ENCODE data around the gene SLC23A2.

Gene SLC23A2

DNA sequence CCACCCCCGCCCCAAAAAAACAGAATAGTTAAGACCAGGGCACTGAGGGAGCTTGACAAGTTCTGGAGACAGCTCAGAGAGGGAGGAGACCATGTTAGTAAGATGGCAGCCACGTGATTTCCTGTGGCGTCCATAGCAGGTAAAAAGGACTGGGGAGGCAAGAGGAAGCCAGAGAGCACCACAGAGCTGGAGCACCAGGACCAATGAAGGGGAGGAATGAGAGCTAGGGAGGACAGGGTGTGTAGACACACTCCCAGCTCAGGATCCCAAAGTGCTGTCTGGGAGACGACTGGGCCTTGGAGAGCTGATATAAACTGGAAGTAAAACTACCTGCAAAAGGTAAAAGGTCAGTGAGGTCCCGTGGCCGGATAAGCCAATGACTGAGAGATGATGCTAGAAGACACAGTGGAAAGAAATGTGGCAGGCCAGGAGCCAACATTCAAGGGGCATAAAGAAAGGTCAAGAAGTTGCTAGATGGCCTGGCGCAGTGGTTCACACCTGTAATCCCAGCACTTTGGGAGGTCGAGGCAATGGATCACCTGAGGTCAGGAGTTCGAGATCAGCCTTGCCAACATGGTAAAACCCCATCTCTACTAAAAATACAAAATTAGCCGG is 39.0 kb downstream of the SLC23A2 start:
- DNase-seq: peak; percentile 48

DNA sequence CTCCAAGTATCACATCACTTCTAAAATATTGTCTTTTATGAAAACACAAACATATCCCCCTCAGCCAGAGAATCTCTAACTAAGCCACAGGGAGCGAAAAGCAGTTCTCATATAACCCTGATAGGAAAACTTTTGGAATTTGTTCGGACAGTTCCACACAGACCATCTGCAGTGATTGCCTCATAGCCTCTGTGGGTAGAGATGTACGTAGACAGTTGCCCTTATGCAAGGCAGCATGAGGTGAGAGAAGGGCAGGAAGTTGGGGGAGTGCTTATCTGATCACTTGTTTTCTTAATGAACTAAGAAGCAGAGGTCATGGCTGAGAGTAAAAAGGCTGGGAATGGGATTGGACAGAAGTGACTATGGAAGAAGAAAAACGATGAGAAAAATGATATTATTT is 39.6 kb downstream of the SLC23A2 start:
- peak; percentile 46 for DNase-seq

DNA sequence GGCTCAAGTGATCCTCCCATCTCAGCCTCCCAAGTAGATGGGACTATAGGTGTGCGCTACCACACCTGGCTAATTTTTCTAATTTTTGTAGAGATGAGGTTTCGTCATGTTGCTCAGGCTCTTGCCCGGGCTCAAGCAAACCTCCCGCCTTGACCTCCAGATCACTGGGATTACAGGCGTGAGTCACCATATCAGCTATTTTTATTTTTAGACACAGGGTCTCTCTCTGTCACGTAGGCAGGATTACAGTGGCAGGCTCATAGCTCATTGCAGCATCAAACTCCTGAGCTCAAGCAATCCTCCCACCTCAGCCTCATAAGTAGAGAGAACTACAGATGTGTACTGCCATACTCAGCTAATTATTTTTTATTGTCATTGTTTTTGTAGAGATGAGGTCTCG is 41.7 kb downstream of the SLC23A2 start:
- no peak for DNase-seq

DNA sequence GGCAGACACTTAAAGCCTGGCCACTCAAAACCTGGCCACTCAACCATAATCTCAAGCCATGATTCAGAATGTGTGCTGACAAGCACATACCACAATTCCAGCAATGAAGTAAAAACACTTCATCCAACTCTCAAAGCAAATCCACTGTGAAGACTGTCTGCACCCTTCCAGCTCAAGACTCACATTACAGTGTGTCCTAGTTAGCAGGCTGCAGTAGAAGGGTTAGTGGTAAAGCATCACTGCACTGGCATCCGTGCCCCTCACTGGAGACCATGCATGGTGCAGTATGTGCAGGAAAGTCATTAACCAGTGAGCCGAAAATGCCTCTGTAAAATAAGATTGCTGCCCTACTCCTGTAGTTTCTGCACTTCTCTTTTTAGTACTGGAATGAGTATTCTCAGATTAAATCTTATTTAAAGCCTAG is 43.4 kb downstream of the SLC23A2 start:
- no peak for DNase-seq

DNA sequence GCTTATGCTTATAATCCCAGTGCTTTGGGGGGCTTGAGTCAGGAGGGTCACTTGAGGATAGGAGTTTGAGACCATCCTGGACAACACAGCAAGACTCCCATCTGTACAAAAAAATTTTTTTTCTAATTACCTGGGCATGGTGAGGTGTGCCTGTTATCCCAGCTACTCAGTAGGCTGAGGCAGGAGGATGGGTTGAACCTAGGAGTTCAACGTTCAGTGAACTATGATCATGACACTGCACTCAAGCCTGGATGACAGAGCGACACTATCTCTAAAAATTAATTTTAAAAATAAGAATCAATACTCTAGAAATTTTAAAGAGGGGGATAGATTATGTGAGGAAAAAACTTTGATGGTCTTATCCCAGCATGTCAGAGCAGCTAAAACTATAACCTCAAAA is 44.1 kb downstream of the SLC23A2 start:
- DNase-seq: no peak

DNA sequence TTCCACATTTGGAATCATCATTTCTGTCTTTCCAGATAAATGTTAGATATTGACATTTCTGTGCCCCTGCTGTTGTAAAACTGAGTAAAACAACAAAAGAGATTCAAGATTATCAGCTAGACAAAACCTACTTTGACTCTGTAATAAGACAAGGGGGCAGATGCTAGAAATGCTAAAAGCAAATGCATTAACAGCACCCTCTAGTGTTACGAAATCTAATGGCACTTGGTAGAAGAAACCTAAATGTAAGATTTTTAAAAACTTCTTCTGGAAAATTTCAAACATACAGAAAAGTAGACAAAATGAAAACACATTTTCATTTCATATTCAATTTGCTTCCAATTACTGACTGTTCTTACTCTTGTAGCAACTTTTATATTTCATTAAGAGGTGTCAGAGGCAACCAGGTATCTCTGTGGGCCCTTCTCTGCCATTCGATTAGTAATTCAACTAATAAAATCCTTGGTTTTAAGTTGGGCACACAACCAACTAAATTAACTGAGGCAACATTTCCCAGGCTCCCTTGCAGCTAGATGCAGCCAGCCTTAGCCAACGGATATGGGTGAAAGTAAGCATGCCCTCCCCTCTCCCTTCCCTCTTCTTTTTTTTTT is 45.0 kb downstream of the SLC23A2 start:
- DNase-seq: peak; percentile 62

DNA sequence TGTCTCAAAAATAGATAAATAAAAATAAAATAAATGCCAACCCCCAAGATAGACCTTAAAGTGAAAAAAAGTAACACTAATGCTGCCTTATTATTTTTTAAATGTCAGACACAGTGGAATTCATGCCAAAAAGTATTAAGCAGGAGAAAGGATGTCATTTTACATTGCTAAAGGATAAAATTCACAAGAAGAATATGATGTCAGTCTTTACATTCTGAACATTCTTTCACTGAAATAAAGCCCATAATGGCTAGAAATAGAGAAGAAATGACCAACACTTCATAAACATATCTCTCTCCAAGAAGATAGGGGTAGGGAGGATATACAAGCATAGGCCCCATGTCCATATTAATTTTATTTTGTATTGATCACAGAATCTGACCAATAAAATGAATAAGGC is 47.4 kb downstream of the SLC23A2 start:
- DNase-seq: no peak

DNA sequence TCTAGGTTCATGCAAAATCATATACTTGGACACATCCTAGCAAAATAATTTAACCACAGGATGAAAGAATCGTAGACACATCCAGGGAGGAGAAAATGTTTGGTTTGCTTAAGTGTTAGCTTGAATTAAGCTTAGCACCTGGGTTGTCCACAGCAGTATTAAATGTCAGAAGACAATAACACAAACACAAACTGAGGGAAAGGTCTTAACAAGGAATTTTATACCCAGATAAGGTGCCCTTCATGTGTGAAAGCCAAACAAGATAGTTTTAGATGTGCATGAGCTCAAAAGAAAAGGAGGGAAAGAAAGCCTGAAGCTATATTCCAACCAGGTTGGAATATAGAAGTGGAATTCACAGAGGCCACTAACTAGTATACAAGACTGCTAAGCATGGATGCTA is 49.1 kb downstream of the SLC23A2 start:
- DNase-seq: no peak

DNA sequence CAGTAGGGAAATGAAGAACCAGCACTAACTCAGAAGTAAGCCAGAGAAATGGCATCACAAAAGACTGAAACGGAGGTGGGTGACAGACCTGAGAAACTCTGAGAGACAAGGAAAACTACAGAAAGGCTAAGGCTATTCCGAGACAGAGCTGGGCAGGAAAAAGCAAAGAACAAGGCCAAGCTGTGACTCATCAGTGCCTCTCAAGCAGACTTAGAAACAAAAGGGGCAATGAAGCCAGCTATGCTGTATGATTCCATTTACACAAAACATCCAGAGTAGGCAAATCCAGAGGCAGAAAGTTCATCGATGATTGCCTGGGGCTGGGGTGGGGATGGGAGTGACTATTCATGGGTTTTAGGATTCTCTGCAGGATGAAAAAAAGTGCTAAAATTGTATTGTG is 50.0 kb downstream of the SLC23A2 start:
- no peak for DNase-seq

DNA sequence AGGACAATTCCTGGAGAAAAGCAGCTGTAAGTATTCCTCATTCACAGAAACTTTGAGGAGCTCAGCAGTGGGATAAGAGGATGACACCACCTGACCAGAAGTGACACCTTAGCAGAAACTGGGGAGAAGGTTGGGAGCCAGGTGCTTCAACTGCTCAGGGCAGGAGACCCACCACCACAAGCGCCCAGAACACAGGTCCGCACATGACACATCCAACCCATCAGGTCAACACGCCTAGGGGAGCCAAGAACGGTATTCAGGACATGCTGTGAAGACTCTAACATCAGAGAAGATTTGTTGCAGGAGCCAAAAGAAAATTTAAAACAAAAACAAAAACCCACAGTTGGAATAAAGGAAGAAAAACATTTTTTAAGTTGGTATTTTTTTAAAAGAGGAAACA is 50.5 kb downstream of the SLC23A2 start:
- no peak for DNase-seq

DNA sequence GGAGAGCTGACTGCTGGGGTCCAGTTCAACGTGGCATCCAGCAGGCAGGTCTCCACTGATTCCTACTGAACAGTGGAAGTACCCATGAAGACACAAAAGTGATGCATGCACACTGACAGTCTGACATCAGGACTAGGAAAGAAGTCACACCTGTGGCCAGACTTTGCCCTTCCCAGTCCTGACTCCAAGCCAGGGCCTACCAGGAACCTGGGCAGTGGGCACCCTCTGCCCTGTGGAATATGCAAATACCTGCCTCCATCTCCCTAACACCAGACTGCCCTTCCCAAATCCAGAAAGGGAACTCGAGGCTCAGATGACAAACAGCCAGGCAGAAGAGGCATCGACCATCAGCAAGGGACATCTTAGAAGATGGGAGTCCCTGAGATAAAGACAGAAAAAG is 50.9 kb downstream of the SLC23A2 start:
- DNase-seq: no peak

DNA sequence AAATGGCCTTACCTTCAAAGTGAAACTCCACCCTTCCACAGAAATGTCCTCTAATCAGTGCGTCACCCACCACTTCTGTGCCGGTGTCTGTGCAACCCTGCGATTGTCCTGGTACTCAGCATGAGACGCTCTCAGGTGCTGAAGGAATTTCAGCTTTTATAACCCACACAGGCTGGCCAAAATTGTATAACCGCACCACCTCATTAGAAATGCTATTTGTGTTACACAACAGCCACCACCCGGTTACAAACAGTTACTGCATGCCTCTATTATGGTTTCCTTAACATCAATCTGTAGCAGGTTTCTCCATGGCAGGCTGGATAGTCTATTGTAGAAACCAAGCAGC is 51.5 kb downstream of the SLC23A2 start:
- DNase-seq: peak; percentile 34

DNA sequence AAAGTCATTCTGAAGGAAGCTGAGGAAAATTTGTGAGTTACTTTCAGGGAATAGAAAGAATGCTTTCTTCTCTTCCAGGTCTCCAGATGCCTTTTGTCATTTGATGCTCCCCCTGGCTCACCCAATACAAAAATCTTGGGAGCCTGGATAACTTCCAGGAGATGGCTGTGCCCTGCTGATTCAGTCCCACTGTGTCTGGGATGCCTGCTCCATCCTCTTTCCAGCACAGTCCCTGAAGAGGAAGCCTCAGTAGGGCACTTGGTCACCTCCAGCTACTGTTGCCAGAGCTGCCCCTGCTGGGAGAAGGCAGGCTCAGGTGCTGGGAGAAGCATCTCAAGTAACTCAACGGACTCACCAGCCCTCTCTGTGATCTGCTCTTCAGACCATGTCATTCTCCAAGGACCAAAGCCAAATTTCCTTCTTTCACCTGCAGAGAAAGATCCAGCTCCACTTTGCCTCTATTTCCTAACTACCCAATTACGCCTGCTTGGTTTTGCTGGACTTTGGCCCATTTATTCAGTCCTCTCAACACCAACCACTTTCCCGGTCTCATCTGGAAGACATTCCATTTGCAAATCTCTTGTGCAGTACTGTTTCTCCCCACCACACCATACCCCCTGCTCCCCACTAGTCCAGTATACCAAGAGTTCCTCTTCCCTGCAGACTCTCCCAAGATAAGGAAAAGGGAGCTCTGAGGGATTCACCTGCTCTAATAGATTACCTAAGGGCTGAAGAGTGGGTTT is 53.3 kb downstream of the SLC23A2 start:
- no peak for DNase-seq

DNA sequence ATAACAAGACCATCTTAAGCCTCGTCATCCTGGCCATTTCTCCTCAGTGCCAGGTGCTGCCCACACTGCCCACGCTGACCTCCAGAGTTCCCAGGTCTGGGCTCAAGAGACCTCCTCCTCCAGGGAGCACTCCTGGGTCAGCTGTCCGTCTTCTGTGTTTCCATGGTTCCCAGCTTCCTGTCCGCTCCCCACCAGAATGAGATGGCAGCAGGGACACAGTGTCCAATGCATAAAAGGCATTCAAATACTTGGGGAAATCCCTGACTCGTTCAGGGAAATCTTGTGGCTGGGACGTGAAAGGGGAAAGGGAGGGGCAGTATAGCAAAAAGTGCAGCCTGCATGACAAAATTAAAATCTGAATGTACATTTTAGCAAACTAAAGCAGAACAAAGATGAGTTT is 54.3 kb downstream of the SLC23A2 start:
- no peak for DNase-seq

DNA sequence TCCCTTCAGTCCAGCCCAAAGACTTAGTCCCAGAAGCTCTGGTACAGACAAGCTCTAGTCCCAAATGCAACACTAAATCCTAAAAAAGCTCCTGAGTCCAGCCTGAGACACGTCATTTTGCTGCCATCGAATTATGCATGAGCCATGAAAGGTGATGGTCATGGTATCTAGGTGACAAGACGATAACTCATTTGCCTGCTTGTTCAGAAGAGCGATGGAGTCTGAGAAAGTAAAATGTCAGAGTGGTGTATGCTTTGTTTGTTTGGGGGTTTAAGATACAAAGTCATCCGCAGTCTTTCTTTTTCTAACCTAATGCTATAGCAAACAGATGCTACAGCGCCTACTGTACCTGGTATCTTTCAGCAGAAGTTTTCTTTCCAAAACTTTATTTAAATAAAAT is 54.7 kb downstream of the SLC23A2 start:
- DNase-seq: no peak

DNA sequence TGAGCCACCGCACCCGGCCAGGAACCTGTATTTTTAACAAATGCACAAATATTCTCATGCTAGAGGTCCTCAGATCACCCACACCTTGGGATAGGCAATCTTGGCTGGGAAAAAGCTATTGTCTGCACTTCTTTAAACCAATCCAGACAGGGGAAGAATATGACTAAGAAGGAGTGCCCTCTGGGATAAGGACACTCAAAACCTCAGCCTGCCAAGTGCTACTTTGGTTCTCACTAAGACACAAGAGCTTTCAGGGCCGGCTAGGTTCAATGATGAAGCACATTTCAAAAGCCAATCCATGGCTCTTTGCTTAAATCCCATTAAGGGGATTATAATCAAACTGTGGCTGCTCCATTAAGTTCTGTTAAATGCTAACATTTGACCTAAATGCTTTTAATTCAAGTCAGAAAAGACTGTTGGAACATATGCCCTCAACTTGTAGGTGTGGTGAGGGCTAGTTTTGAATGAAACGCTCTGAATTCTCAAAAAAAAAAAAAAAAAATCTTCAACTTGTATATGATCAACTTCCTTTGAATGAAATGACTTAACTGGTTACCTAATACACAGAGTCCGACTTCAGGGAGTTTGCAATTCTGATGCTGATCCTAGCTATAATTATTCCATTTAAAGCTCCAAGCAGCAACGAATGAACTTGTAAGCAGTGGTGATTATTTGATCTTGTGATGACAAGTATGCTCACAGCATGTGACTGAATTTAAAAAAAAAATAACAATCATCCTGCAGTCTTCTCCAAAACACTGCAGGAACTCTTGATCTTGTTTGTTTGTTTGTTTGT is 56.6 kb downstream of the SLC23A2 start:
- no peak for DNase-seq

DNA sequence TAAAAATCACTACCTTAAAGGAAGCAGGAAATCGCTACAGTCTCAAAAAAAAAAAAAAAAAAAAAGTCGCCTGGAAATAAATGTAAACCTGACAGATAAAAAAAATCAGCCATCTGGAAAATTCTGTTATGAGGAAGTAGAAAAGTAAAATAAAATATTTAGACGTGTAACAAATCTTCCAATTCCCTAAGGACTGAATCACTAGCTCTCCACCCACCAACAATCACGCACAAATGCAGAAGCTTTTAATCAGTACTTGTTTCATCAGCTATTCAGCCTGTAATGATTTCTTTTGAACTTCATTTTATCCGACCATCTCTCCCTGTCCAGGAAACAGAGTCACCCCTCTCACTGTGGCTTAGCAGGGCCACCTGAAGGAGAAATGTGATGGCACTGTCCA is 59.0 kb downstream of the SLC23A2 start:
- DNase-seq: no peak

DNA sequence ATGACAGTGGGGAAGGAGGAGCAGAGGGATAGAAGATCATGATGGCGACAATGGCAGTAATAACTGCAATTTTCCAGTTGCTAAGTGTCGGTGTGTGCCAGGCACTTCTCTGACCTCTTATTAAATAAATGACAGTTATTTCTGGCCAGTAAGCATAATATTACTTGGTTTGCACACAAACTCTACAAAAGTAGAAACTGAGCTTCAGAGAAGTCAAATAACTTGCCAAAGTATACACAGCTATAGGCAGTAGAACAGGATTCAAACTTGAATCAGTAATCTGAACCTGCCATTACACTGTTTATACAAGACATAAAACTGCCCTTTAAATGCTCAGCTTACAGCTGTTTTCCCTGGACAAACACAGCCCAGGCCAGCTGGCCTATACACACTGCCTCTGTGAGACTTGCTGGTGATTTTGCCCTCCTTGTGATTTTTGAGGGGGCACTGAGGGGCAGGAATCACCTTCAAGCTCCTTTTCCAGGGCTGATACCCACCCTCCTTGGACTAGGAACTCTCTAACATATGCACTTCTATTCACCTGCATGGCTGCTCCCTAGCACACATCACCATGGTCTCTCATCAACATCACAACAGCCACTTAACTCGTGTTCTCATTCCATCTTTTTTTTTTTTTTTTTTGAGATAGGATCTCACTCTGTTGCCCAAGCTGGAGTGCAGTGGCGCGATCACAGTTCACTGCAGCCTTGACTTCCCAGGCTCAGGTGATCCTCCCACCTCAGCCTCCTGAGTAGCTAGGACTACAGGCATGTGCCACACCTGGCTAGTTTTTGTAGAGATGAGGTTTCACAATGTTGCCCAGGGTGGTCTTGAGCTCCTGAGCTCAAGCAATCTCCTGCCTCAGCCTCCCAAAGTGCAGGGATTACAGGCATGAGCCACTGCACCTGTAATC is 63.6 kb downstream of the SLC23A2 start:
- DNase-seq: no peak

DNA sequence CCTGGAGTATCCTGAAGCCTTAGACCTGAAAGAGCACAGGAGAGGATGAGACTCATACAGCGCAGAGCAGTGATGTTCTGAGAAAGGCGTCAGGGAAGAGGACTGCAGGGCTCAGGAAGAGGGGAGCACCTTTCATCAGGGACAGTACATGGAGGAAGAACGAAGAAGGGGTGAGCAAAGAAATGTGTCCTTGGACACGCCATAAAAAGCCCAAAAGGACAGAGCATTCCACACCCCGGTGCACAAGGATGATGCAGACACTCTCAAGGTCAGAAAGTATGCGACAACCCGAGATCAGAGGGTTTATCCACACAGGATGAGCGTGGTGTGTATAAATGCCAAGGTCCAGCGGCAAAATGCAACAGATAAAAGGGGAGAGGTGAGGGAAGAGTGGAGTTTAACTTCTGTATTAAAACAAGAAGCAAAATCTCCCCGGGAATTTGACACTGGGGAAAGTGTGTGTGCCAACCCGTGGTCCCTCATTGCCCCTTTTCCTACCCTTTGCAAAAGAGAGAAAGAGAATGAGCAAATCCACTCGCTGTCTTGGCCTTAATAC is 64.4 kb downstream of the SLC23A2 start:
- no peak for DNase-seq

DNA sequence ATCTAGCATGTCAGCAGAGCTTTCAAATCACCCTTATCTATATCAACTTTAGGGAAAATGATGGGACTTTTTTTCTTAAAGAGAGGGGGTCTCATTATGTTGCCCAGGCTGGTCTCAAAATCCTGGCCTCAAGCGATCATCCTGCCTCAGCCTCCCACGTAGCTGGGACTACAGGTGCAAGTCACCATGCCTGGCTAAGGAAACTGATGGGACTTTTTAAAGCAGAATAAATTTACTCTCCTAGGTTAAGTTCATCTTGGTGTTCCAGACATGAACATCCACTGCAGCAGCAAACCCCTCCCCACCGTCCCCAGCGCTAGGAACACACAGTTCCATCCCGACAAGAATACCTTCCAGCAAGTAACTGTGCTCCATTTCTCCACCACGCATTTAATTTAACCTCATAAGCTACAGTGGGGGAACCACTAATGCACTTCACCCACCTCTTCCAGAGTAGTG is 64.9 kb downstream of the SLC23A2 start:
- DNase-seq: no peak

DNA sequence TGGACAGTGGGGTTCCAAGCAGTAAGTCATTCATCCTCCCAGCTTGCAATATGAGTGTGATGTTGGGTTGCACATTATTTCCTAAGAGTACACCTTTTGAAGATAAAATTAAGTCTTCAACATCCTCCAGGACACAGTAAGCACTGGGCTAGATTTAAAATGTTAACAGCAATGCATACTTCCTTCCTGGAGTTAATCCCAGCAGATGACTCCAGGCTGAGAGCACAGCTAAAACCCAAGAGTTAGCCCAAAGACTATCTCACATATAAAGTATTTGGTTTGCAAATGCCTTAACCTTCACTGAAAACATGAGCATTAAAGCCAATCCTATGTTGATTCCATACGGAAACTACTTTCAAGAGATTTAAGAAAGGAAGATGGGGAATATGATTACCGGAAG is 69.2 kb downstream of the SLC23A2 start:
- no peak for DNase-seq

DNA sequence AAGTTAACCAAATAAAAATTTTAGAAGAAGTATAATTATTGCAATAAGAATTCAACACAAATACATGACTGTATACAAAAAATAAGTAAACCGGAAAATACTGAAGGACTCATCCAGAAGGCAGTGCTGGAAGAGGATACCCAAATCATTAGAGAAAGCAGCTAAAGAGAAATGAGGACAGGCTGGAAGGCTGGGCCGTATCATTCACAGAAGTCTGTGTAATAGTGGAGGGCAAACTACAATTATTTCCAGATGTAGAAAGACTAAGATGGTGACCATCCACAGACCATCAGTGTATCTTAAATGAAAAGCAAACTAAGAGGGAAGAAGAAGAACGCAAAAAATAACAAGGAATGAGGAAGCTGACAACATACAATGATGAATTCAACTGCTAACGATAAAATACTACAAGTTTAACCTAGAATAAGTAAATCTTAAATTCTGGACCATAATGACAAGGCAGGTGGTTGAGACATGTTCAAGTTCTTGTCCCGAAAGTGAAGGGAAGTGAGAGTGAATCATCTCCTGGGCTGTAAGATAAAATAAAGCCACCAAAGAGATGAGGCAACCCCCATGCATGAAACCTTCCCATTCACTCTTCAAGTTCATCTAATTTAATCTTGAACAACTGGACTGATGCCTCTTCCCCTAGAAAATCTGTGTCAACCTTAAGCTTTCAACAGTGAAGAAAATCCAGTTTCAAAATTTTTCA is 71.5 kb downstream of the SLC23A2 start:
- DNase-seq: no peak
